DMS79 (cell line): ENCODE measurements around the gene TMC2.
"Not testable (repeated sequence)": the region's sequence is repeated elsewhere in the genome, so short reads cannot be mapped to it uniquely, and the experiment has no call there.

Experiments used
- DNase-seq: peaks from one replicate; lab custom pipeline; 2025; lab: John Stamatoyannopoulos, UW

The TMC2 gene

GRCh38 chr20:2663364-2663886 is 127.1 kb downstream of the TMC2 start:
- no peak for DNase-seq

- peak; percentile 72 for DNase-seq
Observed at GRCh38 chr20:2663887-2664719, 127.7 kb downstream of the TMC2 start, which contains the start of gene IDH3B. IDH3B (minus strand) TSS chr20:2664216; CDS start chr20:2664188, 28 bp downstream.

GRCh38 chr20:2671977-2672376 is 135.6 kb downstream of the TMC2 start:
- no peak for DNase-seq

GRCh38 chr20:2672446-2672845 is 136.1 kb downstream of the TMC2 start:
- DNase-seq, result no peak

- DNase-seq, result no peak
Observed at GRCh38 chr20:2673453-2673852, 137.1 kb downstream of the TMC2 start.

GRCh38 chr20:2680046-2680445 is 143.7 kb downstream of the TMC2 start:
- DNase-seq, result no peak

- DNase-seq, result not testable (repeated sequence)
Observed at GRCh38 chr20:2682040-2682439, 145.7 kb downstream of the TMC2 start.

GRCh38 chr20:2684817-2685216 is 148.4 kb downstream of the TMC2 start:
- DNase-seq, result not testable (repeated sequence)

- no peak for DNase-seq
Observed at GRCh38 chr20:2687514-2687913, 151.1 kb downstream of the TMC2 start.

- no peak for DNase-seq
Observed at GRCh38 chr20:2688041-2688591, 151.7 kb downstream of the TMC2 start.

- no peak for DNase-seq
Observed at GRCh38 chr20:2690213-2690612, 153.8 kb downstream of the TMC2 start.

- peak; percentile 30 for DNase-seq
Observed at GRCh38 chr20:2690718-2691117, 154.3 kb downstream of the TMC2 start.

- no peak for DNase-seq
Observed at GRCh38 chr20:2691127-2691526, 154.8 kb downstream of the TMC2 start.
